G401 (cell line): ENCODE data around the gene CUBN. TPM values are rescaled to one million over a fixed set of nuclear protein-coding genes. Genes with fewer than 3 reads are reported as not detected.

Experiments used
- DNase-seq: peaks from one replicate; pipeline ENCODE4 v3.0.0-alpha.2; 2015; ENCODE audit warnings: low spot score
- in situ Hi-C: cut with HindIII; loops from 2 replicates; pipeline ENCODE4 v1.10.0; 2016; ENCODE audit warnings: low sequenced_read_pairs, mixed read lengths
- total RNA-seq: library from RNA; depleted of rRNA; stranded (reverse); fragments of >200 nt; shearing (Covaris generic); gene quantifications from 2 replicates; pipeline ENCODE4 v1.2.3, GENCODE V29; 2014

The CUBN gene
- total RNA-seq, 1 experiment from 2014 or later: 0.07 TPM

DNA sequence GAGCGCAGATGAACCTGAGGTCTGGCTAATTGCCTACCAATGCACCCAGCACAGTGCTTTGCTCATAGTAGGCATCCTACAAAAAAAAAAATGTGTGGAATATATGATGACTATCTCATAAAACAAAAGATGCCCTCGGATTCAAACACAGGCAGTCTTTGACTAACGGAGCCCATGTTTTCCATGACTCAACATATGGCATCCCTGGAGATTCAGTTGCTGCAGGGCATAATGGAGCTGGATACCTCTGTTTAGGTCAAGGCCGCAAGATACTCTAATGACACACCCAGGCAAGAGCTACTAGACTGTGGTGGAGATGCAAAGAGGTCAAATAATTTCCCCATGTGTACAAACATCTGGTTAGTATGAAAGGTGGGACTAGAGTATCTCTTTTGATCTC, 16.3 kb downstream of the CUBN start:
- DNase-seq: no peak
- in situ Hi-C loops: no loop called here

DNA sequence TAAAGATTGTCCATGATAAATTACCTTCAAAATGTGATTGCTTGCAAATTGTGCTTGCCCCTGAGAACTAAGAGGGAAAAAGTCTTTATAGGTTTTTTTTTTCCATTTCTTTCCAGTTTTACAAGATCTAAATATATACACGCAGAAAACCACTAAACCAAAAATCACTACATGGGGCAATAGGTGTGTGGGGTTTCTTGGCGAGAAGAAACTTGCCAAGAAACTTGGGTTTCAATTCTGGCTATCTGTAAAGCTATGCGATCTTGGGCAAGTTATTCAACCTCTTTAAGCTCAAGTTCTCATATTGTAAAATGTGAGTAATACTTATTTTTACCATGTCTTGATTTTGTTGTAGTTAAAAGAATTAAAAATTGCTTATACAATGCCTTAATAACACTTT, 17.0 kb downstream of the CUBN start:
- in situ Hi-C loops: no loop called here

DNA sequence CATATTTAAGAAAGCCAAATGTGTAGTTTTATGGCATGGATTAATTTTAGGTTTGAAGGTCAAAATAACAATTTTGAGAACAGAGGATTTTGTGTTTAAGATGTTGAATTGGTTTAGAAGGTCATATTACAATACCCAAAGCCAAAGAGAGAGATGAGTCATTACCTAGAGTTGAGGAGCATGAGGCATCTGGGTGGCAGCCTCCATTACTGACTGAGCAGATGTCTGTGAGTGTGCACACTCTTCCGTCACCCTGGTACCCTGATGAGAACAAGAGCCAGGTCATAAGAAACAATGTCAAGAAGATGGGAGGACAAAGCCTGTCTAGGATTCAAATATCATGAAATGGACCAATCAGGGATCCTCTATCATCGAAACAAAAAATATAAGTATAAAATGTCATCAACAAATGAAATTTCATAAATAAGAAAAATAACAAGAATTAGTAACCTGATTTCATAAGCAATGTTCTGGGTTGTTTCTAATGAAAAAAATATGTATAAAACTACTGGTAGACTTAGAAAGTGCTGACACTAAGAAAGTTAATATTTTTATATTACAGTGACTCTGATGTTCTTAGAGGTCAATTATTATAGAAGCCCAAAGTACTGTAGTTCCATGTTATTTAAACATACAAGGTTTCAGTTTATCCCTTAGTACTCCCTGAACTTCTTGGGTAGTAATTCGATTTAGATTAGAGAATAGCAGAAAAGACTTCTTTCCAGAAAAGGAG, 20.0 kb downstream of the CUBN start:
- in situ Hi-C loops: no loop called here
- DNase-seq: no peak

More for the DNA sequence above, 17.0 kb downstream of the CUBN start:
- no peak for DNase-seq

DNA sequence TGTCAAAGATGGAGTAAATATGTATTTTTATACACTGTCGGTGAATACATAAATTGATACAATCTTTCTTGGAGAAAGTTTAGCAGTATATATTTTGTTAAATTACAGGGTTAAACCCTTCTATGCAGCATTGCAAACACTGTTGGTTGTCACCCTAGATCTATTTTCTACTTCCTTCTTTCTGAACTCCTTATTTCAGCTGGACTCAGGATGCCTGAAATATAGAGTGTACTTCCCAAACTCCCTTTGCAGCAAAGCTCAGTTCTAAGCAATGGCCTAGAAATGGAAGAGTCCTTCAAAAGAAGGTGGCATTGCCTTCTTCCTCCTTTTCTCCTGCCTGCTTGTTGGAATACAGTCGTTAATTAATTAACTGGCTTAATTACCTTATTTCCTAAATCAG, 20.6 kb downstream of the CUBN start:
- DNase-seq: no peak
- in situ Hi-C loops: no loop called here

DNA sequence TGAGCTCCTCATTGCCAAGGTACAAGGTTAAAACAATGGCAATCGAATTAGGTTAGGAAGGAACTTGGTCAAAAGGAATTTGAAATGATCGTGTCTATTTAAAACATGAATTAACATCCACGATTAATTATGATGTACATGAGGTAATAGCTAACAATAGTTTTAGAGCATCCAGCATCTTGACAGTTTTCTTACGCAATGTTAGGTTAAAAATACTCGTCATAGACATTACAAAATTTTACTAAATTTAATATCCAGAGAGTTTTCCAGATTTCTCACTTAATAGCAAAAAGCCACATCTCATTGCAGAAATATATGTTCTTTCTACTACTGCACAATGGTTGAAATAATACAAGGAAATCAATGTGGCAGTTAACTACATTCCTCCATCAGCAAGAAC, 22.6 kb downstream of the CUBN start:
- in situ Hi-C loops: no loop called here

DNA sequence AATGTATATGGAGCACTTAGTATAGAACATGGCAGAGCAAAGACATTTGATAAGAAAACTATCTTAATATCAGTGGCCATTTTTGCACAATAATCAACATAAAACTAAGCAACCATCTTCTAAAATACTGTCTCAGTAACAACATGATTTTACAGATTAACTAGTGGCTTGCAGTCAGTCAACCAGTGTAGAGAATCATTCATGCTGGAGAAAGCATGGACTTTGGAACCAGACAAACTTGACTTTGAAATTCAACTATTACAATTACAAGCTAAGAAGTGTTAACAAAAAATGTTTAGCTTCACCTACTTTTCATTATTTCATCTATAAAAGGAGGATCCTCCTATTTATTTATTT, 27.7 kb downstream of the CUBN start:
- DNase-seq: no peak
- in situ Hi-C loops: no loop called here

More for the DNA sequence above, 22.6 kb downstream of the CUBN start:
- no peak for DNase-seq

DNA sequence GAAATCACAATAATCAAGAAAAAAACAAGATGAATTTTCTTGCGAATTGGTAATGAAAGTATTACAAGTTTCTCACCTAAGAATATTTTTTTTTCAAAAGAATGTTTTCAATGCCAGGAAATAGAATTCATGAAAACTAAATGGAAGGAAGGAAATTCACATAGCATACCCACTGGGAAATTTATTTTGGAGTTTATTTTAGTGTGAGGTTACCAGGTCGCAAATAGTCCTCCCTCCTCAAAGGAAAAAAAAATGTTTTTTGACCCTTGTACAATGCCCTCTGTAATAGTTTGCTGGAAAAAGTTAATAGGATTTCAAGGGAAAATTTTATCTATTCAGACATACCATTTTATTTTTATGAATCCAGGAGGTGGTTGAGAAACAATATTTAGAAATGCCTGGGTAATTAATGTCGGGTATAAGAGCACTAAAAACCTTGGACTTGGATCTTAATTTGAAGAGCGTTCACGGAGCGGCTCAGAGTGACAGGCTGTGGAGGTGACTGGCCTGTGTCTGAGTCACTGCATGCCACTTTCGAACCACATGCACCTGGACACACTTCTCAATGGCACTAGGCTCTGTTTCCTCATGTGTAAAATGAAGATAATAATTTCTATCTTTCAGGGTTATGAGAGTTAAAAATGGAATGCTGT, 28.2 kb downstream of the CUBN start:
- in situ Hi-C loops: no loop called here
- no peak for DNase-seq

DNA sequence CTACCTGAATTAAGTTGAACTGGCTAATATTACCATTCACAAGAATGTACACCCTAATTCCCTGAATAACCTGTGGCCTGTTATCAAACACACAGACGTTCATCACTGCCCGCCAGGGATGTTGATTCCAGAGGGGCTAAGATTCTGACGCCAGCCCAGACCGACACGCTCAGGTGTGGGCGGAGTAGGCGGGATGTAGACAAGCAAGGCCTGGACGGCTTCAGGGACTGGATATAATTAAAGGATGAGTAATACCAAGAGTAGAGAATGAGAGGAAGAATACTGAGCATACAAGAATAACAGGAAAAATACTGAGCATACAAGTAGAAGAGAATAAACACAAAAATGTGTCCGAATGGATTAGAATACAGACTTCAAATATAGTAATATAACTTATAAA, 29.0 kb downstream of the CUBN start:
- in situ Hi-C loops: no loop called here
- DNase-seq: no peak

DNA sequence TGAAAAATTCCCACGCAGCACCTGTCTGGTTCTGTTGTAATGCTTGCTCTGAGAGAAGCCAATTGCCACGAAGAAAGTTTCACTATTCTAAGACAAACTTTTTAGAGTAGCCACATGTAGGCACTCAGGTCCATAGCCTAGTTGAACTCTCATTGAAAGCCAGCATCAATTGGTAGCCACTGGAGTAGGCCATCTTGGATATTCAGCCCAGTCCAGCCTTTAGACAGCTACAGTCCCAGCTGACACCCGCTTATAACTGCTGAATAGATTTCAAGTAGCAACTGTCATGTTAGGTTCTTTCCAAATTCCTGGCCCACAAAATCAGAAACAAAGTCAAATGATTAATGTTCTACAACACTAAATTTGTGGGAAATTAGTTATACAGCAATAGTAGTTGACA, 31.6 kb downstream of the CUBN start:
- in situ Hi-C loops: no loop called here
- DNase-seq: no peak

DNA sequence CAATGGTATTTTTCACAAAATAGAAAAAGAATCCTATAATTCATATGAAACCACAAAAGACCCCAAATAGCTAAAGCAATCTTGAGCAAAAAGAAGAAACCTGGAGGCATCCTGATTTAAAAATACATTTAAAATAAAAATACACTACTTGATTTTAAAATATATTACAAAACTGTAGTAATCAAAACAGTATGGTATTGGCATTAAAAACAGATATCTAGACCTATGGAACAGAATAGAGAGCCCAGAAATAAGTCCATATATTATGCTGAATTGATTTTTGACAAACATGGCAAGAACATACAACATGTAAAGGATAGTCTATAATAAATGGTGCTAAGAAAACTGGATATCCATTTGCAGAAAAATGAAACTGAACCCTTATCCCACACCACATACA, 34.8 kb downstream of the CUBN start:
- in situ Hi-C loops: no loop called here

DNA sequence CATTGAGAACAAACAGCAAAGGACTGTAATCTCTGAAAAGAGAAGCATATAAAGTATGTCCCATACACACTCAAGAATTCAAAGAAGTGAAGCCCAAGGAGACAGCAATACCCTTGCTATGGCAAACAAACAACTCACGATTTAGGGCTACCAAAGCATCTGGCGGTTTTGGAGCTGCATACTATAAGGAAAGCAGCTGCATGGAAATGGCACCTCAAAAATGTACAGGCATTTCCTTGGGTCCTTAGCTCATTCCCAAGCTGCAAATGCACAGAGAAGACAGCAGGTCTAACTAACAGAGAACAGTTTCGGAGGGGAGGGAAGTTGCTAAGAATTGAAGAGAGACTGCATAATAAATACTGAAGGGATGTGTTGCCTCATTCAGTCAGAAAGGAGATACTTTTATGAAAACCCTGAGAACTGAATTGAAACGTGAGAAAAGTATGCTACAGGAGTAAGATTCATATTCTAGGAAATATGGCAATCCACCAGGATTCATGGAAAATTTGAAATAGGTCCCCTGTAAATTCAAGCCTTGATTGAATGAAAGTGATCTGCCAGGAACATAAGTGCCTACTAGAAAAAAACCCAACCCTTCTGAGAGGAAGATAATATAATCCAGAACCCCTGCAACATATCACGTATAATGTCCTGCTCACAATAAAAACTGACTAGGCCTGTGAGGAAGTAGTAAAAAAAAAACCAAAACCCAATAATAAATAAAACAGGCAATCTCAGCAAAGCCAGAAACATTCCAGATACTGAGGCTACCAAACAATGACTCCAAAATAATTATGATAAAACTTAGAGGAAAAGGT, 36.4 kb downstream of the CUBN start:
- in situ Hi-C loops: no loop called here
- DNase-seq: no peak

More for the DNA sequence above, 34.8 kb downstream of the CUBN start:
- DNase-seq: no peak

DNA sequence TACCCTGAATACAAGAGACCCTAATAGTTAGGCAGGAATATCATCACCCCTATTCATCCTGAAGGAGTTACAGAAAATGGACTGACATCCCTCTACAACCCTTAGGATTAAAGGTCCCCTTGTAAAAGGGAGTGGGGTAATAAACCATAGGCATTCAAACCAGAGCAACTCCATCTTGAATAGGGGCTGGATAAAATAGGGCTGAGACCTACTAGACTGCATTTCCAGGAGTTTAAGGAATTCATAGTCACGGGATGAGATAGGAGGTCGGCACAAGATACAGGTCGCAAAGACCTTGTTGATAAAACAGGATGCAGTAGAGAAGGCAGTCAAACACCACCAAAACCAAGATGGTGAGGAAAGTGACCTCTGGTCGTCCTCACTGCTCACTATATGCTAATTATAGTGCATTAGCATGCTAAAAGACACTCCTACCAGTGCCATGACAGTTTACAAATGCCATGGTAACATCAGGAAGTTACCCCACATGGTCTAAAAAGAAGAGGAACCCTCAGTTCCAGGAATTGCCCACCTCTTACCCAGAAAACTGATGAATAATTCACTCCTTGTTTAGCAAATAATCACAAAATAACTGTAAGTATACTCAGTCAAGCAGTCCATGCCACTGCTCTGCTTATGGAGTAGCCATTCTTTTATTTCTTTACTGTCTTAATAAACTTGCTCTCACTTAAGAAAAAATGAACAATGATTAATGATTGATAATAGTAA, 37.2 kb downstream of the CUBN start:
- in situ Hi-C loops: no loop called here
- DNase-seq: no peak

DNA sequence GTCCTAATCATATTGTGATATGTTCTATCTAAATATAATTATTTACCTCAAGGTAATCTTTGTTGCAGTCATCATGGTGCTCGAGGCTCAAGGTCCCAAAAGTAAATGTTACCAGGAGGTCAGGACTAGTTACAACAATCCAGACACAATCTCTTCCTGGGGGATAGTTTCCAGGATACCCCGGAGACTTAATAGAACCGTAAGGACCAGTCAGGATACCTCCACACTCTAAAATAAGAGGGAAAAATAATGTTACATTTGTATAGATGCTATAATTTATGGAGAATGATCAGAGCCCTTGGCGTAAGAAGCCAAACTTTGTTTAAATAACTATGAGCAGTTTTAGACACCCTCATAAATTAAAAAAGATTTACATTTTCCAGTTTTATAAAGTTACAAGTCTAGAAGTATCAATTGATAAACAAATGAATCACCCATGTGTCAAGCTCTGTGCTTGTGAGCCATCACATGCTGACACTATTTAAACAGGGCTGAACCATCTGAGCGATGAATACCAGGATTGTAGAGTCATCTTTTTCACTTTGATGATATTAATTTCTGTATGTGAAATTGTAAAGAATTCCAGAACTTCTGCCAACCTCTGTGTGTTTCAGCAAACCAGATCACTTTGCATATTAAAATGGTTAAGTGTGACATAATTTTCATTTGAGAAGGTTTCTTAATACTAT, 41.3 kb downstream of the CUBN start:
- no peak for DNase-seq
- in situ Hi-C loops: no loop called here

DNA sequence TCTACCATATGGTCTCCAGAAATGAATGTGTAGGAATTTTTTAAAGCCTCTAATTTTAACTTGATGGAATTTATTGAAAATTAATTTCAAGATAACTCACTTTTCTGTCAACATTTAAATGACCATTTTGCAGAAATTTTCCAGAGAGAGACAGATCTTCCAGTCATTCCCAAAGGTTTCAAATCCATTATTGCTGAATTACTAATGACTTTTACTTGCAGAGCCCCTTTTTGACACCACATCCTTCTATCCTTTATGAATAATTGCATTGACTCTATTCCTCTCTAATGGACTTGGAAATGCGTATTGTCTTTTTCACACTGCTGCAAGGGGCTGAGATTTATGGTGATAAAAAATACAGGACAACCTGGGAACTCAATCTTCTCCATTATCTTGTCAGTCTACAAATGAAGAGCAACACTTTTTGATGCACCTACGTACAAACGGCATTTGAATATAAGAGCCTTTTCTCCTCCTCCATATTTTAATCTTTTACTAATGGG, 42.7 kb downstream of the CUBN start:
- no peak for DNase-seq
- in situ Hi-C loops: no loop called here

DNA sequence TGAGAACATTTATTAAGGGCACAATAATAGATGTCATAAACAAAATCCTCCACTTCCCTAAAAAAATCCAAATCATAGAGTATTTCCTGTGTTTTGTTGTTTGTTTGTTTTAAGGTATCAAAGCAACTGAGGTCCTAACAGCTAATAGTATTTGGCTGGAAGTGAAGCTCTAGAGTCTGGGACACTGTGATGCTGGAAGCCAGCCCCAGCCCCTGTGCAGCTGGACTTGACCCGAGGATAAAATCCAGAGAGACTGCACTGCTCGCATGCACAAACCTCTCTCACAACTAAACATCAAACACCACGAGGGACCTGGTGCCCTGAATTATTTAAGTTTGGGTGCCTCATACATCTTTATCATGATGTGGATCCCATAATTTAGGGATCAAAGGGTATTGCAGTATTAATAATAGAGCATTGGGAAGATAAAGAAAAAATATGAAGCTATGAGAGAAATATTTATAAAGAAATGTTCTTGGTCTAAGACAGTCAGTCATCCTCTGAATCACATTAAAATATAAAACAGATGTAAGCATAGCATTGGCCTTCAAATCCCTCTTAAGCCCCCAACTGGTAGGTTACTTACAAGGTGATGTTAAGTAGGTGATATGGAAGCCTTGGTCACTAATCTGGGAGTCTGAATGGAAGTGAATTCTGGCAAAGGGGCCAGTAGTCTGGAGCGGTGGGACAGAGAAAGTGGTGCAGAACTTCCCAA, 44.4 kb downstream of the CUBN start:
- in situ Hi-C loops: no loop called here
- DNase-seq: no peak

DNA sequence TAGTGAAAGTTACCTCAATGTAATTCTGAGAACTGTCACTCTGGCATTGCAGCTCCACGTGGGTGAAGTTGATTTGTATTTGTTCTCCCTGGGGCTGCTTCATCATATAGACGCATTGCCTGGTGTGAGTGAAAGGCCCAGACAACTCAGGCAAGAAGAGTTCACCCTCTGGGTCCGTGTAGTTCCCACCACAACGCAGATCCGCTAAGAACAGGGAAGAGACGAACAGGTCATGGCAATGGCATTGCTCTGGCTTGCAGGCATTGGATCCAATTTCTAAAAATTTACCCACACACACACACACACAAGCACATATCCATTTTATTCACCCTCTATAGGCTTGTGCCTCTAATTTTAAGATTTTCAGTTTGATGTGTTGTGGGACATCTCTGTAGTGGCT, 45.4 kb downstream of the CUBN start:
- in situ Hi-C loops: no loop called here
- DNase-seq: no peak

DNA sequence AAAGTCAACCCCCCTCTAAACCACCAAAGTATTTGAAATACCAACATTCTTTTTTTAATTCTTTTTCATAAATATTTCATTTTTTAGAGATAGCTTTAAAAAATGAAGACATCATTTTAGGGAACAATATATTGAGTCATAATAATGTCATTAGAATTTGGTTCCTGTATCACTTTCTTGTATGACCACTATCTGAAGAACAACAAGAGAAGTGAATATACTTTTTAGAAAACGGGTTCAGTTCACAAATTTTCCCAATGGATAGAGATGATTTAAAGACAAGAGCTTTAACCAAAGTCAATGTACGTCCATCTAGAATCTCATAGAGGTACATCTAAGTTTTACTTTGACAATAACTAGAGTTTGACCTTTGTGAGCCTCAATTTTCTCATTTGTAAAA, 48.2 kb downstream of the CUBN start:
- in situ Hi-C loops: no loop called here
- DNase-seq: no peak

DNA sequence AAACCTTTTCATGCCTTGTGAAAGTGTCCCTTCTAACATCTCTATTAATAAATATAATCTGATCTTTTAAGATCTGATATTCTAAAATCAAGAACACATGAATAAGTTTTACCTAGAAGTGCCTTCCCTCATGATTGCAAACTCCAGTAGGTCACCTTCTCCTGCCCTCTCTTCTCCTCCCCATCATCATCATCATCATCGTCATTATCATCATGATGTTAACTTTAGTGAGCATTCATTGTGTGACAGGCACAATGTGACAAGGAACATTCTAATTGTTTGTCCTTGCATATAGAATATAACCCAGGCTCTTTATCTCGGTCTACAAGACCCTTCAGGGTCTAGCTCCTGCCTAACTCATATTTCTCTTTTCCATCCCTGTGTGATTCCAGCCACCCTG, 51.7 kb downstream of the CUBN start:
- in situ Hi-C loops: no loop called here
- no peak for DNase-seq
